Neuron (in vitro differentiated cells): Measurements from ENCODE around the gene MTM1.

Experiments
- H2AFZ ChIP-seq: one replicate; pipeline ENCODE4 v1.6.1; 2013; ENCODE audit warnings: low read depth, mild to moderate bottlenecking, inconsistent platforms, low read length, moderate library complexity
- H3K27me3 ChIP-seq: one replicate; pipeline ENCODE4 v1.6.1; 2013; ENCODE audit warnings: low read length; ENCODE audit not compliant: insufficient read depth
- H3K36me3 ChIP-seq: one replicate; pipeline ENCODE4 v1.6.1; 2013; ENCODE audit warnings: low read length; ENCODE audit not compliant: insufficient read depth
- H3K4me1 ChIP-seq: one replicate; pipeline ENCODE4 v1.6.1; 2013; ENCODE audit warnings: low read length; ENCODE audit not compliant: insufficient read depth
- H3K4me3 ChIP-seq: 2 replicates; pipeline ENCODE4 v1.5.1; 2013; ENCODE audit warnings: mild to moderate bottlenecking, low read length, moderate library complexity
- H3K9me3 ChIP-seq: one replicate; pipeline ENCODE4 v1.6.1; 2013; ENCODE audit warnings: low read length

The MTM1 gene

DNA sequence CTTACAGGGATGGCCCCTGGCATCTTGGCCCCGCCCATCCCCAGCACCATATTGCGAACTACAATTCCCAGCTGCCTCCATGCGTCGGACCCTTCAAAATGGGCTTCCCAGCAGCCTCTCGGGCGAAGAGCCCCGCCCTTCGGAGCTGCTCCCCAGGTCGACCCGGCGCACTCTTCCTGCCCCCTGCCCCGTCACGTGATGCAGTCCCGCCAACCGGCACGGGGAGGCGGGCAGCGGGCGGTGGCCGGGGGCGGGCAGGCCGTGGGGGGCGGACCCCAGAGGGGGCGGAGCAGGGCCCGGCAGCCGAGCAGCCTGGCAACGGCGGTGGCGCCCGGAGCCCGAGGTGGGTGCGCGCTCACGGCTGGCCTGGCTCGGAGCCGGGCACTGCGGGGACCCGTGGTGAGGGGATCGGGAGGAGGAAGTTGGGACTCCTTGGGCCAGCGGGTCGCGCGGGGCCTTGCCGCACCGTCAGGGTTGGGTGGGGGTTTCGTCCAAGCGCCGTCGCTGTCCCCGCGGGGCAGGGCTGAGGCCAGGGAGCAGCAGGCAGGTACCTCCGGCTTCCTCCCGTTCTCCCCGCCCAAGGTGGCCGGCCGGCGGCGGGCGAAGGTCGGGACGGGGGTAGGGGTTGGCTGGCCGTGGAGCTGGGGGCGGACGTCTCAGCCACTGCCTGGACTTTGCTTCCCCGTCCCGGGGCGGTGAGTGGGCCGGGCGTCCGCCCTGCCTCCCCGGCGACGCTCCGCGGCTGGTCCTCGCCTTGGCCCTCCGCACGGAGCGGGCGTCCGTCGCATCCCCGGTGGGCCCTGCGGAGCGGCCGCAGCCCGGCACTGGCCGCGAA, at the start of gene MTM1:
MTM1 (plus strand) TSS at position 302 of the 835 bp plus-strand sequence. CDS start 23,994 bp downstream, outside the sequence.
- no peaks in the 10 kb centered on the region for H3K9me3 ChIP-seq
- no peaks in the 10 kb centered on the region for H3K36me3 ChIP-seq
- H3K4me1 ChIP-seq, result peaks cover 38% of the 10 kb centered on the region
- peak within 1 kb of the TSS; percentile 62 for H3K4me3 ChIP-seq
- H2AFZ ChIP-seq, result no peak within 1 kb of the TSS
- H3K27me3 ChIP-seq, result no peaks in the 10 kb centered on the region

DNA sequence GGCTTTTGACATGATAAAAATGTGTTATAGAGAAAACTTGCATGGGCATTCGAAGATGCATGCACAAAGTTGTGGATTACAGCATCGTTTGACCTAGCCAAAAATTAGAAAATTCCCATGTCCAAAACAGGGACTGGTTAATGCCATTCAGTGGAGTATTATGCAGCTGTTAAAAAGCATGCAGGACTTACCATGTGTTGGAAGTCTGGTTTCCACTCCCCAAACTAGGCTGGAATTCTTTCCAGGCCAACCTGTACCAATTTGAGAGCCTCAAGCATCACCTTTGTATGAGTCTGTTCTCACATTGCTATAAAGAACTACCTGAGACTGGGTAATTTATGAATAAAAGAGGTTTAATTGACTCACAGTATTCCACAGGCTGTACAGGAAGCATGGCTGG, 45.9 kb upstream of the MTM1 start:
- Histone ChIP-seq H3K27me3 (no peaks in the 10 kb centered on the region), H3K4me1 (peaks cover 2% of the 10 kb centered on the region), H3K9me3 (no peaks in the 10 kb centered on the region), H2AFZ (no peak overlapping the region), H3K36me3 (no peaks in the 10 kb centered on the region), H3K4me3 (no peak overlapping the region)

DNA sequence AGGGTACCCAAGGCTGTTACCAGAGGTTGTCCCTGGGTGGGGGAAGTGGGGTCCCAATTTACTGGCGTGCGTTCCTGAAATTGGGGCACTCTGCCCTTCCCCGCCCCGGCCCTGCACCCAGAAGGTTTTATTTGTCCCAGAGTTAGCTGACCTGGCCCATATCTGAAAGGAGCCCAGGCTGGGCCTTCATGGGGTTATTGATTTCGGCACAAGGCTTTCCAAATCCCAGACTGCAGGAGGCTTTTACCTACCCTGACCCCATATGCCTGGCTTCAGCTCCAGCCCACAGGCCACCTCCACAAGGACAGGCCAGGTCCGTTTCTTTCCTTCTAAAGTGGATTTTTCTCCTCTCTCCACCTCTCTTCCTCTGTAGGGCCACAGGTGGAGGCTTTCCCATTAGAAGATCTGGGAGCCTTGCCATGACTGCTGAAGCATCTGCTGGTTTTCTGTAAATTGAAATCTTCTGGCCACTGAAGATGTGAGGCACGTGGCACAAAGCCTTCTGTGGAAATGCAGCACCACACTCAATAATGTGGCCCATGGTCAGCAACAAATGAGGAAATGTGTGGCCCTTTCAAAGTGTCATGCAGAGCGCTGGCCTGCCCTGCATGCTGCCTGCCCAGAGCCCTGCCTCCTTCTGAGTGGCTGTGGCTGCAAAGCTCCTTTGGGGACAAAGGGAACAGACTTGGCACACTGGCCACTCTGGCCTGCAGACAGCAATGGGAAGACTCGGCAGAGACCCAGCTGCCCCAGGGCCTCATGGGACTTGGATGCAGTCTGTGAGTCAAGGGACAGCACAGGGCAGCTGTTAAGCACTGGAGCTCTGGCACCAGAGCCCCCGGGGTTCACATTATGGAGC, 43.1 kb upstream of the MTM1 start:
- no peaks in the 10 kb centered on the region for H3K27me3 ChIP-seq
- no peaks in the 10 kb centered on the region for H3K36me3 ChIP-seq
- H2AFZ ChIP-seq, result no peak overlapping the region
- no peak overlapping the region for H3K4me3 ChIP-seq
- H3K4me1 ChIP-seq, result no peaks in the 10 kb centered on the region
- H3K9me3 ChIP-seq, result no peaks in the 10 kb centered on the region

DNA sequence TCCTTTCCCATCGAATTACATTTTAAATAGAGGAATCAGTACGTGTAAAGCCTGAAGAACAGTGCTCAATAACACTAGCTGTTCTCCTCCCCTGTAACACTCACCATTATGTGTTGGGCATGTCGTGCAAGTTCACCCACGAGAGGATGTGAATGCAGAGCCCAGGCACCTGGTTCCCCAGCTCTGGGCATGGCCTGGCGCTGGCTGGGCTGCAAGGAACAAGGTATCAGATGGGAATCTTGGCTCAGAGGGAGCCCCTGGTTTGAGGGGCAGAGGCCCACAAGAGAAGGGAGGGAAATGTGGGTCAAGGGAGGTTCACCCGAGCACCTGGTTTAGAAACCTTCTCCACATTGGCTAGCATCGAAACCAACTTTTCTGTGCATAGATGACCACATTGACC, 41.7 kb upstream of the MTM1 start:
- Histone ChIP-seq H3K9me3 (no peaks in the 10 kb centered on the region), H2AFZ (no peak overlapping the region), H3K27me3 (no peaks in the 10 kb centered on the region)

DNA sequence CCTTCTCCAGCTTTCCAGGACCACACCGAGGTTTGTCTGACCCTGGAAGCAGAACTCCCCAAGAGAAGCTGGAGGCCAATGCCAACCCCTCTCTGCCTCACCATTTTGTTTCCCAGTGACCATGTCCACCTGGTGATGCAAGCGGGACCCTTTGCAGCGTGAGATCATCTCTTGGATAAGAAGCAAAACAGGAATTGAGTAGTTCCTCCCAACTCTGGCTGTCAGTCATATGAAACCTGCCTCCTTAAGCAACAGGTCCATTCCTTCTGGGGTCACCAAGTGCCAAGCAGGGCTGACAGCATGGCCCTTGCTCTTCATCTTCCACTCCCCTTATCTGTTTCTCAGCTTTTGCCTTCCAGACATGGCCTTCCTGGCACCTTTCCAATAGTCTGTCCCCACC, 41.3 kb upstream of the MTM1 start:
- H3K9me3 ChIP-seq, result no peaks in the 10 kb centered on the region
- H2AFZ ChIP-seq, result no peak overlapping the region
- H3K4me3 ChIP-seq, result no peak overlapping the region
- no peaks in the 10 kb centered on the region for H3K27me3 ChIP-seq
- no peaks in the 10 kb centered on the region for H3K36me3 ChIP-seq
- H3K4me1 ChIP-seq, result no peaks in the 10 kb centered on the region

More for the DNA sequence above, 41.7 kb upstream of the MTM1 start:
- no peaks in the 10 kb centered on the region for H3K4me1 ChIP-seq
- no peak overlapping the region for H3K4me3 ChIP-seq
- no peaks in the 10 kb centered on the region for H3K36me3 ChIP-seq

DNA sequence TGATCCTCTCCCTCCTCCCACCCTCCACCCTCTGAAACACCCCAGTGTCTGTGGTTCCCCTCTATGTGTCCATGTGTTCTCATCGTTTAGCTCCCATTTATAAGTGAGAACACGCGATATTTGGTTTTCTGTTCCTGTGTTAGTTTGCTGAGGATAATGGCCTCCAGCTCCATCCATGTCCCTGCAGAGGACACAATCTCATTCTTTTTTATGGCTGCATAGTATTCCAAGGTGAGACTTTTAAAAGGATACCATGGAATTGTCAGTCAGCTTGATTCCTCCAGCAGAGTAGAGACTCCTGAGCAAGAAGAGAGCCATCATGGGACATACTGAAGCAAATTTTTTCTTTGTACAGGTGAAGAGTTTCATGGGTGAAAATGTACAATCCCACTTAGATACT, 38.8 kb upstream of the MTM1 start:
- H3K4me3 ChIP-seq, result no peak overlapping the region
- H3K27me3 ChIP-seq, result no peaks in the 10 kb centered on the region
- H3K9me3 ChIP-seq, result no peaks in the 10 kb centered on the region
- H3K4me1 ChIP-seq, result no peaks in the 10 kb centered on the region
- H2AFZ ChIP-seq, result no peak overlapping the region
- H3K36me3 ChIP-seq, result no peaks in the 10 kb centered on the region

DNA sequence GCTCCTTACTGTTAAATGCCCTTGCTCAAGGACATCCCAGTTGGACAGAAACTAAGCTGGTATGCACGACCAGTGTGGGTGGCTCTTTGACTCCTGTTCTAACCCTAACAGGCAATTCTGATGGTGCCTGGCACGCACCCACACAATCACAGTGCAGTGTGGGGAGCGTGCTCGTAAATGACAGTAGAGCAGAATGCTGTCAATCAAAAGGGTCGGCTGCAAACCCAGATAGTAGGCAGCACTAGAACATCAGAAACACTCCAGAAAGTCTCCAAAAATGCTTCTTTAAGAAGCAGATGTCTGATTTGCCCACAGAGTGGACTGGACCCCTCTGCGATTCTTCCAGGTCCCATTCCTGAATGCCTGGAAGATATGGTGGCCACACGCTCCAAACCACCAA, 37.6 kb upstream of the MTM1 start:
- Histone ChIP-seq H2AFZ (no peak overlapping the region), H3K4me3 (no peak overlapping the region), H3K27me3 (no peaks in the 10 kb centered on the region), H3K4me1 (no peaks in the 10 kb centered on the region), H3K9me3 (peaks cover 3% of the 10 kb centered on the region), H3K36me3 (no peaks in the 10 kb centered on the region)

DNA sequence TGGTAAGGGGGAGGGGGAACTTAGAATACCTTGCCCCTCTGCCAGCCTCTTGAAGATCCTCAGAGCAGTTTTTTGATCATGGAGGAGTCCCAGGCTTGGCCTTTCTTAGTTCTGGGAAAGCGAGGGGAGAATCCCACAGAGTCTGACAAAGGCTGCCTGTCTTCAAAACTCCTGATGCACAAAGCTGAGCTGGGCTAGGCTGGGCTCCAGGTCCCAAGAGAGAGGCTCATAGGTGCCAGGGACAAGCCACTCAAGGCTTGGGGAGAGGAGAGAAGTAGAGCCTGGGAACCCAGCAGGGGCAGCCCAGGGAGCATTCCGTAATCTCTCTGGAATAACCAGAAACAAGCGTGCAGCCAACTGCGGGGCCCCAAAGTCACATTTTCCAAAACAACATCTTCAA, 37.0 kb upstream of the MTM1 start:
- Histone ChIP-seq H3K4me1 (no peaks in the 10 kb centered on the region), H3K27me3 (no peaks in the 10 kb centered on the region), H3K4me3 (no peak overlapping the region), H2AFZ (no peak overlapping the region), H3K9me3 (peaks cover 5% of the 10 kb centered on the region), H3K36me3 (no peaks in the 10 kb centered on the region)

DNA sequence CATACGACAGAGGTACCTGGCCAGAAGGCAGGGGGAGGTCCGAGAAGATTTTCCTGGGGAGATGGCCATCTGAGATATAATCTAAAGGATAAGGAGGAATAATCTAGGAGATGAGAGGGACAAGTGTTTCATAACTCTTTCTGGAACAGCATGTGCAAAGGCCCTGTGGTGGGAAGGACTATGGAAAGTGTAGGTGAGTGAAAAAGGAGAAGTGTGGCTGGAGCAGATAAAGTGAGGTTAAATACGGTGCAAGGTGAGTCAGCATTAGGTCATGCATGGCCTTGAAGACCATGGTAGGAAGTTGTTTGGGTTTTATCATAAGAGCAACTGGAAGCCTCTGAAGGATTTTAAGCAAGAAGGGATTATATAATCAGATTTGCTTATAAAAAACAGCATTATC, 34.6 kb upstream of the MTM1 start:
- Histone ChIP-seq H3K27me3 (no peaks in the 10 kb centered on the region), H3K4me3 (no peak overlapping the region), H2AFZ (no peak overlapping the region), H3K36me3 (no peaks in the 10 kb centered on the region), H3K9me3 (peaks cover 10% of the 10 kb centered on the region), H3K4me1 (no peaks in the 10 kb centered on the region)

DNA sequence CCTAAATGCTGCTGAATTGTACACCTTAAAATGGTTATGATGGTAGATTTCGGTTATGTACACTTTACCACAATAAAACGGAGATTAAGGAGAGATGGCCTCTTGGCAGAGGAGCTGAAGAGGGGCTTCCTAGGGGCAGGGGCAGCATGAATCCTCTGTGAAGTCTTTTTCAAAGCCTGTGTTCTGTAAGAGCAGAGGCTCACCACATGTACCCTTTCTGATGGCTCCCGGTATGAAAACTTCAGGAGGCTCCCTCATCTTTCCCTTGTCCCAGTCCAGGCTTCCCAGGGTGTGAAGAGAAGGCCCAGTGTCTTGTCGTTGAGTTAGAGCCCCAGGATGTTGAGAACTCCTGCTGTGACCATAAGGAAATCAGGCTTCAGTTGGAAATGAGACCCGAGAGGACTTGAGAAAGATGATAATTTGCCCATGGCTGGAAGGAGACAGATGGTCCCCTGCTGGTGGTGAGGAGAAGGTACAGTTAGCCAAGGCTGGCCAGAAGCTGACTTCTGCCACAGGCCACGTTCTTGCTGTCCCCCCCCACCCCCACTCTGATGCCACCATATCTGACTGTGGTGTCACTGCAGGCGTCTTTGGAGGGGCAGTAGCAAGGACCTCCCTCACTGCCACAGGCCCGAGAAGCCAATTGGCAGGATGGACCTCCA, 31.8 kb upstream of the MTM1 start:
- no peaks in the 10 kb centered on the region for H3K4me1 ChIP-seq
- H3K9me3 ChIP-seq, result peaks cover 10% of the 10 kb centered on the region
- no peak overlapping the region for H3K4me3 ChIP-seq
- no peak overlapping the region for H2AFZ ChIP-seq
- H3K36me3 ChIP-seq, result no peaks in the 10 kb centered on the region
- no peaks in the 10 kb centered on the region for H3K27me3 ChIP-seq

DNA sequence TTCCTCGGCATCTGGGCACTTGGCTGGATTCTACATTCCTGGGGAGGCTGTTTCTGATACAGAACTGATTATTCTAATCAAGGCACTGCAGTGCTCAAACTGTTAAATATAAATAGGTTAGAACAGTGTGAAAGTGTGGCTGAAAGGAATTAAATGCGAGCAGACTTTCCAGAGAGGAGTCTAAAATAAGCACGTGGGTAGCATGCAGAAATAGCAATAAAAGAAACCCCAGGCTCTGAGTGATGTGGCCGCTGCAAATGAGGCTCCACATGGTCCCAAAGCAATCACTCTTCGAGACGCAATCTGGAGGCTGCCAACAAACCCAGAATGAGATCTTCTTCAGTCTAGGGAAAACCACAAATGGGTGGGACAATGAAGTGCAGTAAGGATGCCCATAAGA, 30.6 kb upstream of the MTM1 start:
- no peaks in the 10 kb centered on the region for H3K4me1 ChIP-seq
- no peak overlapping the region for H2AFZ ChIP-seq
- no peaks in the 10 kb centered on the region for H3K36me3 ChIP-seq
- no peaks in the 10 kb centered on the region for H3K27me3 ChIP-seq
- H3K4me3 ChIP-seq, result no peak overlapping the region
- H3K9me3 ChIP-seq, result peaks cover 10% of the 10 kb centered on the region

DNA sequence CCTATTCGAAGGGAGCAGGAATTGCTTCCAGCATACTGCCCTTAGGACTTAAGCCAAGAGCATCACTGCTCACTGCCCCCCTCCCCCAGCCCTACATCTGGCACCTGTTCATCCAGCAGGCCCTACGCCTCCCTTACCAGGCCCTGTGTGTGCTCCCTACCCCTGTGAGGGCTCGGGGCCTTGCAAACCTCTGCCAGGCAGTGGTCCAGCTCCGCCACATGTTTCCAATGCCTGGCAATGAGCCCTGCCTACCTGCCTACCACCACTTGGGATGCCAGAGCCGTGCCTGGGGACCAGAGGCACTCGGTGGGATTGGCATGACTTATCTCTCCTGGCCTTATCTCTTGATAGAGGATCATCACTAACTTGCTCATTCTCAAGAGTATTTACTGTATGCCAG, 27.5 kb upstream of the MTM1 start:
- Histone ChIP-seq H3K9me3 (peaks cover 7% of the 10 kb centered on the region), H3K4me1 (peaks cover 5% of the 10 kb centered on the region), H3K36me3 (no peaks in the 10 kb centered on the region), H3K27me3 (no peaks in the 10 kb centered on the region), H2AFZ (no peak overlapping the region), H3K4me3 (no peak overlapping the region)

DNA sequence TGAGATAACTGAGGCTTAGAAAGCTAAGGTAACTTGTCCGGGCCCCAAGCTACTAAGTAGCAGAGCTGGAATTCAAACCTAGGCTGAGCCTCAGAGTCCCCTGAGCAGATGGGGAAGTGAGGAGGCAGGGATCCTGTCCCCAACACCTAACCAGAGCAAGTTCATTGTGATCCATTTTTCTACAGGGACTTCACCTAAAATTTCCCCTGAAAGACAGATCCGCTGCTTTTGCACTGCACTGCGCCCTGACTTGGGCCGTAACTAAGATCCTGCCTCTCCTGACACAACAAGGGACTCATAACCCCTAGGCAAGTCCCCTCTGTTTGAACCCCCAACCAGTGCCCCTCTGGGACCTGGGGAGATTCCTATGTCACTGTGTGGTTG, 25.6 kb upstream of the MTM1 start:
- Histone ChIP-seq H3K36me3 (no peaks in the 10 kb centered on the region), H3K4me3 (no peak overlapping the region), H3K27me3 (no peaks in the 10 kb centered on the region), H2AFZ (no peak overlapping the region), H3K4me1 (peaks cover 6% of the 10 kb centered on the region), H3K9me3 (no peaks in the 10 kb centered on the region)
